Mammary epithelial cell (primary cell): ENCODE measurements around the gene EIF4A3.

Source experiments
- CTCF ChIP-seq, 2 donors: IDR thresholded peaks in 1 of 2; conservative IDR thresholded peaks in 1 of 2; 2 replicates each; pipeline ENCODE4 v1.5.1; 2011 to 2012; ENCODE audit warnings: inconsistent platforms in 2 of 2, low read length in 2 of 2, mild to moderate bottlenecking in 2 of 2, control low read depth in 1 of 2, low read depth in 1 of 2; ENCODE audit not compliant: insufficient read depth in 1 of 2; ENCODE audit errors: extremely low read depth in 1 of 2
- EZH2 ChIP-seq: IDR thresholded peaks from 2 replicates; pipeline ENCODE4 v1.6.1; 2012; ENCODE audit warnings: low read length, inconsistent platforms, borderline replicate concordance

DNA sequence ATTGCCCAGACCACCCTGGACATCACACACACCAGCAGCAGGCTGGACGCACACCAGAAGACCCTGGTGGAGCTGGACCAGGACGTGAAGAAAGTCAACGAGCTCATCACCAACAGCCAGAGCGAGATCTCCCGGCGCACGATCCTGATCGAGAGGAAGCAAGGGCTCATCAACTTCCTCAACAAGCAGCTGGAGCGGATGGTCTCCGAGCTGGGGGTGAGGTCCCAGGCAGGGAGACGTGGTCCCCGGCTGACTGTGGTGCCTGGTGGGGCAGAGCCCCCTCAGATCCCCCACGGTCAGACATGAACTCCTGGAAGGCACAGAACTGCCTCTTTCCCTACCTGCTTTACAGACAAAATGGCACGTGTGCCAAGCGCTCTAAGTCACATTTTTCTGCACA, 62.2 kb downstream of the EIF4A3 start:
- TF ChIP-seq CTCF (conservative IDR thresholded peaks at IDR 0.05 in 1 of 2, IDR thresholded peaks at IDR 0.05 in 1 of 2; ENCODE audit: extremely low read depth in 1 of 2, insufficient read depth in 1 of 2, low read depth in 1 of 2, low read length in 2 of 2) (no peak), EZH2 (no peak)
